OCI-LY7 (cell line): ENCODE data around the gene LRR1.

ENCODE experiments used
- CTCF ChIP-seq: fragments of 200-600 bp; sonication (generic); conservative IDR thresholded peaks from 2 replicates; pipeline ENCODE4 v1.5.1; 2014; ENCODE audit warnings: mild to moderate bottlenecking, antibody characterized with exemption, low read length, moderate library complexity, mixed read lengths
- EZH2phosphoT487 ChIP-seq: fragments of 200-600 bp; sonication (generic); IDR thresholded peaks from 2 replicates; pipeline ENCODE4 v1.6.1; 2018; ENCODE audit warnings: low read depth, borderline replicate concordance, mild to moderate bottlenecking, mixed run types, antibody characterized with exemption, low read length, moderate library complexity, mixed read lengths

GRCh38 chr14:49553892-49554291, 44.8 kb upstream of the LRR1 start:
- TF ChIP-seq CTCF (no peak), EZH2phosphoT487 (no peak)
